Subcutaneous adipose tissue (tissue), 4 donors: ENCODE data around the gene SNAPIN. TPM values are rescaled to one million over a fixed set of nuclear protein-coding genes. Genes with fewer than 3 reads are reported as not detected.

ENCODE experiments used
- CTCF ChIP-seq: fragments of 450-650 bp; IDR thresholded peaks from one replicate; pipeline ENCODE4 v1.5.1; 2016; ENCODE audit warnings: low read depth, mild to moderate bottlenecking, control low read depth, antibody characterized with exemption, moderate library complexity
- total RNA-seq, 4 donors: library from RNA; depleted of rRNA; stranded (reverse); fragments of >200 nt; gene quantifications; one replicate each; pipeline ENCODE4 v1.1.0, GENCODE V29; 2016

SNAPIN gene
- total RNA-seq, 4 donors from 2014 or later = 53.7 to 80.1 (median 65.9) TPM

DNA sequence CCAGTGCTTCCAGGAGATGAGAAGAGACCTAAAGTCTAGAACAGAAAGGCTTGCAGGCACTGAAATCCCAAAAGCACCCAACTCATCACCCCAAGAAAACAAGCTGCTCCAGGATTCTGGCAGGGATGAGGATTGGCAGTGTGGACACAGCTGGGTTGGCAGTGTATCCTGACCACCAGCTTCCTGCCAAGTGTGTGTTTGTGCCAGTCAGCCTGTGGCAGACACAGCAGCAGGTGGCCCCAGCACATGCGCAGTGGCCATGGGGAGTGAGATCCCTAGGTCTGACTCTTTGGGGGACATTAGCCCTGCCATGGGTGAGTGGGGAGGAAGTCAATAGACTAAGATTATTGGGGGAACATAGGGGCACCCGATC, 8.7 kb upstream of the SNAPIN start:
- TF ChIP-seq CTCF = no peak

GRCh38 chr1:153651771-153652170, 6.7 kb upstream of the SNAPIN start:
- no peak for TF ChIP-seq CTCF

GRCh38 chr1:153652805-153653500, 5.5 kb upstream of the SNAPIN start:
- TF ChIP-seq CTCF = no peak

DNA sequence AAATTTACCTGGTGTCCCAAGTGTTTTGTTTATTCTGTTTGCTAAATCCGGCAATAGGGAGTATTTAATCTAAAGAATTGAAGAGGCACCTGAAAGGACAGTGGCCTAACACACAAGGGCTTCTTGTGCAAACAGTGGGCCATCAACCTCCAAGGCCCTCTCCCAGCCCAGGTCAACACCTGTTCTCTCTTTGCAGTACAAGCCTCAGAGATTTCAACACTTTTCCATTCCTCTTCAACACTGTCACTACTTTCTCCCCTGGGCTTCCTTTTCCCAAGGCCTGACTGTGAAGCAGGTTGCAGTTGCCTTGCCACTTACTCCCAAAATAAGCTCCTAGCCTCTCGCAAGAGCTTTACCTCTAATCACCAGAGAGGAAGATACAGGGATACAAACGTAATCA, 3.2 kb upstream of the SNAPIN start:
- no peak for TF ChIP-seq CTCF

DNA sequence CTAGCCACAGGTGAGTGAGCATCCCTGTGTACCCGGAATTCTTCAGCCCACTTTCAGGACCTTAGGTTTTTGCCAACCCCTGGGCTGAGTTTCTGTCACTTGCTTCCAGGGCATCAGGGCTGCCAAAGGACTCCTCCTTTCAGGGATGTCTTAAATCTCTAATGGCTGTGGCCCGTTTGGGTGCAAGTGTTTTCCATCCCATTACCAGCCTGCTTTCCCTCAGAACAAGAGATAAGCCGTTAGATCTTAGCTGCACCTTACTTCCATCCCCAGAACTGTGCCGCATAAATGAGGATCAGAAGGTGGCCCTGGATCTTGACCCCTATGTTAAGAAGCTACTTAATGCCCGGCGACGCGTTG, 652 bp downstream of the SNAPIN start:
- TF ChIP-seq CTCF = no peak

GRCh38 chr1:153659656-153660055, 1.2 kb downstream of the SNAPIN start:
- TF ChIP-seq CTCF = no peak

DNA sequence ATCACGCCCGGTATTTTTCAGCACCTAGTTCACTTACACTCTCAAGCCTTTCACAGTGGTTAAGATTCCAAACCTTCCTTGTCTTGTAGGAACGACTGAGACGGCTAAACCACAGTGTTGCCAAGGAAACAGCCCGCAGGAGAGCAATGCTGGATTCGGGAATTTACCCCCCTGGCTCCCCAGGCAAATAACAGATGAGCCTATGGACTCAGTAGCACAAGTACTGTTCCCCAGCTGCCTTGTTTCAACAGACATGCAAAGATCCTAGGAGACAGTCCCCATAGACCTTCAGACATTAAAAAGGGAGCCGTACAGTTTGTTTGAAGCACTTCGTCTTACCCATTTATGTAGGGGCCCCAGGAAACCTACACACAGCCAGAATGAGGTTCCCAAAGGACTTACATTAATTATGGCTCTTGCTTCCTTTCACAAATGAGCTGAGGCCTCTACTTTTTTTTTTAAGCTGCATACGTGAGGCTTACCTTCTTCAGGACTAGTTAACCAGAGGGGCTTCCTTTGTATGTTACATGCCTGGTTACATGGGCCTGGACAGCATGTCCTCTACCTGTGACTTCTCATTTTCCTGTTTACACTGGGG, 2.7 kb downstream of the SNAPIN start:
- no peak for TF ChIP-seq CTCF
